DND-41 (cell line): ENCODE results near the gene BRD9.

Experiments used
- CTCF ChIP-seq: IDR thresholded peaks from 2 replicates; pipeline ENCODE4 v1.5.1; 2012; ENCODE audit warnings: borderline replicate concordance, low read length, moderate library complexity, mild to moderate bottlenecking; ENCODE audit not compliant: poor library complexity, severe bottlenecking; ENCODE audit errors: extremely low read depth
- EZH2 ChIP-seq: IDR thresholded peaks from 3 replicates; pipeline ENCODE4 v1.6.1; 2012; ENCODE audit warnings: borderline replicate concordance, low read depth, mild to moderate bottlenecking, moderate library complexity, low read length, inconsistent platforms; ENCODE audit not compliant: severe bottlenecking

- TF ChIP-seq CTCF, result no peak
- no peak for TF ChIP-seq EZH2
Observed at GRCh38 chr5:867300-867870, 25.2 kb downstream of the BRD9 start.
